Uterus (tissue), 4 donors: ENCODE measurements around the gene PHAF1. TPM values are rescaled to one million over a fixed set of nuclear protein-coding genes. Genes with fewer than 3 reads are reported as not detected.

Experiments
- DNase-seq, 2 donors: peaks; one replicate each; pipeline ENCODE4 v3.0.0-alpha.2; 2019 to 2020
- H3K27ac ChIP-seq, 2 donors: fragments of 200-600 bp; sonication (generic); 1 replicate in 1 of 2; 2 replicates in 1 of 2; pipeline ENCODE4 v1.5.1; 2016 to 2018
- H3K27me3 ChIP-seq, 2 donors: fragments of 200-600 bp; sonication (generic); one replicate each; pipeline ENCODE4 v1.5.1; 2018 to 2019; ENCODE audit warnings: control low read depth in 1 of 2
- H3K36me3 ChIP-seq, 2 donors: fragments of 200-600 bp; sonication (generic); one replicate each; pipeline ENCODE4 v1.5.1; 2019; ENCODE audit warnings: control low read depth in 1 of 2
- H3K4me1 ChIP-seq, 2 donors: fragments of 200-600 bp; sonication (generic); one replicate each; pipeline ENCODE4 v1.5.1; 2018 to 2019; ENCODE audit warnings: control low read depth in 1 of 2
- H3K4me3 ChIP-seq, 2 donors: fragments of 200-600 bp; sonication (generic); 1 replicate in 1 of 2; 2 replicates in 1 of 2; pipeline ENCODE4 v1.5.1; 2018 to 2019; ENCODE audit warnings: mild to moderate bottlenecking in 1 of 2
- H3K9me3 ChIP-seq, 2 donors: fragments of 200-600 bp; sonication (generic); one replicate each; pipeline ENCODE4 v1.5.1; 2019; ENCODE audit warnings: control low read depth in 1 of 2
- POLR2A ChIP-seq, 2 donors: fragments of 450-650 bp; IDR thresholded peaks; one replicate each; pipeline ENCODE4 v1.6.1; 2016; ENCODE audit warnings: antibody characterized with exemption in 2 of 2, mild to moderate bottlenecking in 1 of 2, moderate library complexity in 1 of 2
- intact Hi-C: fragments of 100-400 bp; cut with DNase I; formaldehyde crosslinking; loops from one replicate; pipeline ENCODE4 v1.15.1; 2023; ENCODE audit warnings: low total_unique reads
- total RNA-seq, 4 donors: library from RNA; depleted of rRNA in 3 of 4; stranded (reverse); fragments of >200 nt in 3 of 4; gene quantifications; one replicate each; pipeline versions ENCODE4 v1.1.0 to v1.2.4, GENCODE V29; 2014 to 2023
- TF ChIP-seq, protein P1 (sequence below), 4 experiments: fragments of 200-600 bp in 2 of 4; fragments of 450-650 bp in 2 of 4; sonication (generic) in 2 of 4; IDR thresholded peaks; one replicate each; pipeline ENCODE4 v1.5.1; 2016 to 2019; ENCODE audit warnings: antibody characterized with exemption in 4 of 4, mild to moderate bottlenecking in 2 of 4, moderate library complexity in 1 of 4
- donor health status: DM: yes; HTN: yes; CAD: no.

Gene PHAF1
- total RNA-seq, 4 donors from 2014 or later: 12.3 to 27.1 (median 21.1) TPM

DNA sequence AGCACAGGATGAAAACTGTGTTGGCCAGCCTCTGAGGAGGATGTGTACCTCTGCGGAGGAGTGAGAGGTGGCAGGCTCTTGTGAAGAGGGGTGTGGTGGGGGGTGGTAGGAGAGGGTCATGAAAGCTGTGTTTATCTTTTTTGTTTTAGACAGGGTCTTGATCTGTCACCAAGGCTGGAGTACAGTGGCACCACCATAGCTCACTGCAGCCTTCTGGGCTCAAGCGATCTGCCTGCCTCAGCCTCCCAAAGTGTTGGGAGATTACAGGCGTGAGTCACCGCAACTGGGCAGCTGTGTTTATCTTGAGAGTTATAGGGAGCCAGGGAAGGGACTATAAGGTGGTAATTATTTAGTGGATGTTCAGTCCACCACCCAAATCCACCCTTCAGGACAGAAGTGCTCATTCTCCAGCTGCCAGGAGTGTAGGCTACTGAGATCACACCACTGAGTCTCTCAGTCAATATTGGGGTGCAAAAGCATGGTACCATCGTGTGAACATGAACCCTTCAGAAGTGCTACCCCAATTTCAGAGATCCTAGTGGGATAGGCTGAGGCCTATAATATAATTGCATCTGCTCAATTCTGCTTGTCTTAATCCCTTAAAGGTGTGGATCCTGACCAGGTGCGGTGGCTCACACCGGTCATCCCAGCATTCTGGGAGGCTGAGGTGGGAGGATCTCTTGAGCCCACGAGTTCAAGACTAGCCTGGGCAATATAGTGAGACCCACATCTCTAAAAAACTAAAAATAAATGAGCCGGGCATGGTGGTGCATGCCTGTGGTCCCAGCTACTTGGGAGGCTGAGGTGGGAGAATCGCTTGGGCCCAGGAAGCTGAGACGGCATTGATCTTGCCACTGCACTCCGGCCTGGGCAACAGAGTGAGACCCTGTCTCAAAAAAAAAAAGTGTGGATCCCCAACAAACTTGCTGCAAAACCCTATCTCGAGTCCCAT is 81.0 kb downstream of the PHAF1 start:
- Histone ChIP-seq H3K27me3 (no peaks in the 10 kb centered on the region), H3K27ac (no peak overlapping the region), H3K9me3 (no peaks in the 10 kb centered on the region), H3K36me3 (no peaks in the 10 kb centered on the region), H3K4me3 (no peak overlapping the region), H3K4me1 (peaks cover 9 to 11% of the 10 kb centered on the region in 2 donors)
- DNase-seq: no peak
- intact Hi-C loops: no loop called here
- TF ChIP-seq POLR2A (IDR thresholded peaks at IDR 0.05): no peak
- TF ChIP-seq, protein P1, sequence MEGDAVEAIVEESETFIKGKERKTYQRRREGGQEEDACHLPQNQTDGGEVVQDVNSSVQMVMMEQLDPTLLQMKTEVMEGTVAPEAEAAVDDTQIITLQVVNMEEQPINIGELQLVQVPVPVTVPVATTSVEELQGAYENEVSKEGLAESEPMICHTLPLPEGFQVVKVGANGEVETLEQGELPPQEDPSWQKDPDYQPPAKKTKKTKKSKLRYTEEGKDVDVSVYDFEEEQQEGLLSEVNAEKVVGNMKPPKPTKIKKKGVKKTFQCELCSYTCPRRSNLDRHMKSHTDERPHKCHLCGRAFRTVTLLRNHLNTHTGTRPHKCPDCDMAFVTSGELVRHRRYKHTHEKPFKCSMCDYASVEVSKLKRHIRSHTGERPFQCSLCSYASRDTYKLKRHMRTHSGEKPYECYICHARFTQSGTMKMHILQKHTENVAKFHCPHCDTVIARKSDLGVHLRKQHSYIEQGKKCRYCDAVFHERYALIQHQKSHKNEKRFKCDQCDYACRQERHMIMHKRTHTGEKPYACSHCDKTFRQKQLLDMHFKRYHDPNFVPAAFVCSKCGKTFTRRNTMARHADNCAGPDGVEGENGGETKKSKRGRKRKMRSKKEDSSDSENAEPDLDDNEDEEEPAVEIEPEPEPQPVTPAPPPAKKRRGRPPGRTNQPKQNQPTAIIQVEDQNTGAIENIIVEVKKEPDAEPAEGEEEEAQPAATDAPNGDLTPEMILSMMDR (IDR thresholded peaks at IDR 0.05): no peak

GRCh38 chr16:67191411-67191994 is 81.8 kb downstream of the PHAF1 start:
- no peak for DNase-seq
- Histone ChIP-seq H3K9me3 (no peaks in the 10 kb centered on the region), H3K27me3 (no peaks in the 10 kb centered on the region), H3K27ac (peak overlapping the region in 1 of 2 donors; percentile 28), H3K36me3 (no peaks in the 10 kb centered on the region), H3K4me1 (peaks cover 9 to 11% of the 10 kb centered on the region in 2 donors), H3K4me3 (peak overlapping the region; percentile 89 to 90)
- intact Hi-C loops: no loop called here
- TF ChIP-seq POLR2A (IDR thresholded peaks at IDR 0.05): no peak
- TF ChIP-seq, protein P1 (IDR thresholded peaks at IDR 0.05): no peak

DNA sequence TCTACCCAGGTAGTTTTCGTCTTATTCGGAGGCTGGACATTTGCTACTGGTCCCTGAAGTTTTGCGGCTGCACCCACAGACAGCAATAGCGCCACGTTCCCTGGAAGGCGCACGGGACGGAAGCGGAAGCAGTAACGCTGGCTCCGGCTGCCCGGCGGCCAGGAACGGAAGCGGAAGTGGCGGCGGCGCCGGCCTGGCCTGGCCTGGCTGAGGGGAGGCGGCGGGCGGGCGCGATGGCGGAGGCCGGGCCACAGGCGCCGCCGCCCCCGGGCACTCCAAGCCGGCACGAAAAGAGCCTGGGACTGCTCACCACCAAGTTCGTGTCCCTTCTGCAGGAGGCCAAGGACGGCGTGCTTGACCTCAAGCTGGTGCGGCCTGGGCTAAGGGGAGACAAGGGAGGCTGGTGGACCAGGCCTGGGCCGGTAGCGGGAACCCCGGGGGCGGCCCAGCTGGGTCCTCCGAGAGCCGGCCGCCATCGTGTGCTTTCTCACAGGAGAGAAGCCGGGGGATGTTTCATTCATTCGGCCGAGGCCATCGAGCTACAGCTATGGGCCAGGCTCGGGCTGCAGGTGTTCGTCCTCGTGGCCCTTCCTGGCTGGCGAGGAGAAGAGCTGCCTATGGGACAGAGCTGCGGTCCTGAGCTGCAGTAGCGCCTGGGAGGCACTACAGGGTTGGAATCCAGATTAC is 82.4 kb downstream of the PHAF1 start, which contains the start of gene E2F4:
E2F4 (plus strand) TSS at position 161 of the 687 bp plus-strand sequence; CDS start at position 234, 73 bp downstream.
- Histone ChIP-seq H3K27ac (peak within 1 kb of the TSS; percentile 67 to 71), H3K9me3 (no peaks in the 10 kb centered on the region), H3K4me1 (peaks cover 9 to 11% of the 10 kb centered on the region in 2 donors), H3K27me3 (no peaks in the 10 kb centered on the region), H3K4me3 (peak within 1 kb of the TSS; percentile 89 to 90), H3K36me3 (no peaks in the 10 kb centered on the region)
- intact Hi-C loops: no loop called here
- TF ChIP-seq, protein P1 (IDR thresholded peaks at IDR 0.05): peak in 2 of 4 experiments; percentile 26 to 39
- TF ChIP-seq POLR2A (IDR thresholded peaks at IDR 0.05): peak; percentile 29 to 73
- DNase-seq: peak; percentile 85 to 88

- Histone ChIP-seq H3K4me3 (peak overlapping the region; percentile 89 to 90), H3K4me1 (peaks cover 9 to 11% of the 10 kb centered on the region in 2 donors), H3K9me3 (no peaks in the 10 kb centered on the region), H3K27ac (peak overlapping the region; percentile 67 to 71), H3K27me3 (no peaks in the 10 kb centered on the region), H3K36me3 (no peaks in the 10 kb centered on the region)
- no peak for DNase-seq
- TF ChIP-seq POLR2A (IDR thresholded peaks at IDR 0.05): no peak
- TF ChIP-seq, protein P1 (IDR thresholded peaks at IDR 0.05): no peak
- intact Hi-C loops: no loop called here
These were observed 83.1 kb downstream of the PHAF1 start for GRCh38 chr16:67192781-67193361.
